Activated CD4-positive, alpha-beta T cell treated with anti-CD3 and anti-CD28 coated beads, Interleukin-2, amount 50 U/mL, for 48 hours (primary cell): Measurements from ENCODE around the gene NAT14.
"Not testable (repeated sequence)": the region's sequence is repeated elsewhere in the genome, so short reads cannot be mapped to it uniquely, and the experiment has no call there.

ENCODE experiments used
- DNase-seq, 2 experiments: peaks; one replicate each; pipeline ENCODE4 v3.0.0-alpha.2; 2020

The NAT14 gene

GRCh38 chr19:55487924-55488687 lies 3.1 kb downstream of the NAT14 start, which contains the start of gene SSC5D:
Gene SSC5D (plus strand): TSS chr19:55488436. CDS start chr19:55488590, 154 bp downstream.
- DNase-seq = no peak

GRCh38 chr19:55488986-55489710 lies 4.2 kb downstream of the NAT14 start:
- no peak for DNase-seq

GRCh38 chr19:55489711-55490477 lies 4.9 kb downstream of the NAT14 start:
- DNase-seq = no peak

GRCh38 chr19:55490478-55491432 lies 5.8 kb downstream of the NAT14 start:
- DNase-seq = no peak

- DNase-seq = no peak
These were observed 6.8 kb downstream of the NAT14 start for GRCh38 chr19:55491546-55492360.

- DNase-seq = no peak
These were observed 7.5 kb downstream of the NAT14 start for GRCh38 chr19:55492362-55492944.

GRCh38 chr19:55493052-55493644 lies 8.2 kb downstream of the NAT14 start:
- no peak for DNase-seq

GRCh38 chr19:55493645-55494171 lies 8.7 kb downstream of the NAT14 start:
- DNase-seq = no peak

GRCh38 chr19:55494172-55494761 lies 9.3 kb downstream of the NAT14 start:
- no peak for DNase-seq

- DNase-seq = no peak
These were observed 10.8 kb downstream of the NAT14 start for GRCh38 chr19:55495646-55496349.

GRCh38 chr19:55496820-55497219 lies 11.8 kb downstream of the NAT14 start:
- DNase-seq = not testable (repeated sequence)

- DNase-seq = no peak
These were observed 12.8 kb downstream of the NAT14 start for GRCh38 chr19:55497763-55498162.

- no peak for DNase-seq
These were observed 13.4 kb downstream of the NAT14 start for GRCh38 chr19:55498246-55498840.

- no peak for DNase-seq
These were observed 15.5 kb downstream of the NAT14 start for GRCh38 chr19:55500368-55500952.

GRCh38 chr19:55502197-55502952 lies 17.4 kb downstream of the NAT14 start:
- no peak for DNase-seq

GRCh38 chr19:55503157-55503501 lies 18.1 kb downstream of the NAT14 start:
- DNase-seq = no peak

- peak; percentile 94 to 95 for DNase-seq
These were observed 18.7 kb downstream of the NAT14 start for GRCh38 chr19:55503502-55504251.
